Astrocyte (in vitro differentiated cells and primary cell): ENCODE data around the gene AQP3.

Experiments
- CTCF ChIP-seq: IDR thresholded peaks from 2 replicates; pipeline ENCODE4 v1.5.1; 2011; ENCODE audit warnings: low read depth, mild to moderate bottlenecking, inconsistent platforms, low read length, moderate library complexity; ENCODE audit not compliant: insufficient read depth
- EZH2 ChIP-seq: IDR thresholded peaks from 2 replicates; pipeline ENCODE4 v1.6.1; 2012; ENCODE audit warnings: mild to moderate bottlenecking, low read length, inconsistent platforms; ENCODE audit not compliant: insufficient read depth

DNA sequence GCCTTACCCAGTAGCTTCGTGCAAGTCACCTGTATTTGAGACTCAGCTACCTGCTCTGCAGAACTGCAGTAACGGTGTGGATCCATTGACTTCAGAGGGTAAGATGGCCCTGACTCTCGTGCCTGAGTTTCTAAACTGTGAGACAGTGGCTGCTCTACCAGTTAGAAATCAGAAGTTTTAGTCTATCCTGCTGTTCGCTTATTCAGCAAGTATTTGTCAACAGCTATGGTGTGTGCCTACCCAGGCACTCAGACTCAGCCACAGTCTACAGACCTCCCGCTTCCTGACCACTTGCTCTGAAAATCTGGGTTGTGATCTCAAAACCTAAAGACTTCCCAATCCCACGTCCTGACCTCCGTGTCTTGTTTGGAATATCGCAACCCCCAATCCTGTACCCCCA is 13.5 kb downstream of the AQP3 start:
- TF ChIP-seq EZH2 (no peak), CTCF (no peak)
